ENCODE data around the gene ORMDL2. TPM values are rescaled to one million over a fixed set of nuclear protein-coding genes. Genes with fewer than 3 reads are reported as not detected.

Gene ORMDL2
- total and polyA plus RNA-seq, 10 of the 15 experiments (the other 5 are each of a cell fraction or from before 2014, with no cell fraction given): 15.0 to 135 (median 33.9) TPM

DNA sequence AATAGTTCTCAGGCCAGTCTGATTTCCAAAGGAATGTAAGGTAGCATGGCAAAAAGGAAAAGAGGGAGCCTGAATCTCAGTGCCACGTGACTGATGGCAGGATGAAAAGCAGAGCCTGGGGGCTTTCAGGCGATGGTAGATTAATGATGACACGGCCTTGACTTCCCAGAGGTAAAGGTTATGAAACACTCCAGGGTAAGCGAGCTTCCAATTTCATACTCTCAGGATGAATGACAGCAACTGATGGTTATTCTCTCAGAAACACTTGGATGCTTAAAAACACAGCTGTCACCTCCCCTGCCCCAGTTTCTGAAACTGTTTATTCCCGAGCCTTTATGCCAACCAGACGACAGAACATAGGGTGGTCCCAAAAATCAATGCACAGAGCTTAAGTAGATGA is 46.1 kb upstream of the ORMDL2 start (continued):
- TF ChIP-seq CBX3 (IDR thresholded peaks at IDR 0.05; ENCODE audit: borderline replicate concordance, low read depth) (no peak), PAX8 (IDR thresholded peaks at IDR 0.05) (no peak)

DNA sequence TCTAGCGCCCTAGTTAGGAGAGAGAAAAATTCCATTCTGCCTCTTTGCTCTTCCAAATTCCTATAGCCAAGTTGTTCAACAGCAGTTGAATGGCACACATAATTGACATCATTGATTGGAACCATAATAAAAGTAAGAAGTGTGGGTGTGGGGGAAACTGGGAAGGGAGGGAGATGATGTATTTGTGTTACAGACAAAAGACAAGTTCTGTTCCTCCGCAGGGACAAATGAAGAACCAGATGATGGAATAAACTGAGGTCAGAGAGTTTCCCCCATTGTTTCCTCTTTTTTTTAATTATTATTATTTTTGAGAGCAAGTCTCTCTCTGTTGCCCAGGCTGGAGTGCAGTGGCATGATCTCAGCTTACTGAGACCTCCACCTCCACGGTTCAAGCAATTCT is 40.0 kb upstream of the ORMDL2 start:
- no peak overlapping the region for H3K27ac ChIP-seq (ENCODE audit: control insufficient read depth, insufficient read depth)
- DNase-seq (ENCODE audit: low read depth, low spot score): no peak
- WGBS (ENCODE audit: insufficient coverage, insufficient replicate concordance, low lambda C conversion rate, missing lambda C conversion rate): 100% methylated on average over 3 of the region's 3 CpGs
- H3K36me3 ChIP-seq (ENCODE audit: control insufficient read depth in 2 of 2, insufficient read depth in 2 of 2, low read length in 1 of 2): peaks cover 3 to 32% of the 10 kb centered on the region in 2 experiments
- H3K4me1 ChIP-seq (ENCODE audit: control insufficient read depth, insufficient read depth, low read length): peaks cover 5% of the 10 kb centered on the region; the same call in 1 of the 2 replicates
- H2AFZ ChIP-seq (ENCODE audit: control insufficient read depth, low read depth, low read length): no peak overlapping the region
- CTCF ChIA-PET: no interaction called here
- in situ Hi-C loops (cut with MboI): no loop called here
- SMC1A ChIA-PET (ENCODE audit: uncharacterized antibody, unreplicated experiment): no interaction called here
- no peak overlapping the region for H3K4me3 ChIP-seq
- H3K9ac ChIP-seq (ENCODE audit: control insufficient read depth, insufficient read depth, low read length): no peak overlapping the region
- no peaks in the 10 kb centered on the region for H3K27me3 ChIP-seq (replicated peaks in 1 of 2; ENCODE audit: control insufficient read depth in 2 of 2, insufficient read depth in 2 of 2, low read length in 1 of 2)
- no peaks in the 10 kb centered on the region for H3K9me3 ChIP-seq (replicated peaks; ENCODE audit: control insufficient read depth, insufficient read depth, low read length)
- no TSS peak for BruUV-seq (replicated peaks)
- no peak for FAIRE-seq
- H3K4me2 ChIP-seq (ENCODE audit: control insufficient read depth, insufficient read depth): no peak overlapping the region
- no peaks in the 10 kb centered on the region; the same call in 1 of the 2 replicates for H3K79me2 ChIP-seq (ENCODE audit: control insufficient read depth, insufficient read depth, low read length)
- no peaks in the 10 kb centered on the region for H4K20me1 ChIP-seq (ENCODE audit: control insufficient read depth, insufficient read depth)
- ATAC-seq: no peak
- POLR2A ChIA-PET: no interaction called here
- RAD21 ChIA-PET (ENCODE audit: unreplicated experiment): no interaction called here
- intact Hi-C loops (cut with micrococcal nuclease; ENCODE audit: unreplicated experiment): no loop called here
- TF ChIP-seq POLR2A (IDR thresholded peaks at IDR 0.05; ENCODE audit: low read depth, low read length) (no peak), WRNIP1 (IDR thresholded peaks at IDR 0.05; ENCODE audit: borderline replicate concordance, low read depth, low read length) (no peak), SIN3A (IDR thresholded peaks at IDR 0.05; ENCODE audit: low read depth, low read length) (no peak), BRCA1 (IDR thresholded peaks at IDR 0.05; ENCODE audit: low read depth, low read length) (no peak), IRF4 (IDR thresholded peaks at IDR 0.05; ENCODE audit: low read depth, low read length) (no peak), BMI1 (IDR thresholded peaks at IDR 0.05; ENCODE audit: borderline replicate concordance) (no peak), FOXM1 (IDR thresholded peaks at IDR 0.05; ENCODE audit: low read depth, low read length) (no peak), TCF7 (IDR thresholded peaks at IDR 0.05; ENCODE audit: borderline replicate concordance) (no peak), SREBF2 (IDR thresholded peaks at IDR 0.05; ENCODE audit: low read length) (no peak)
- TF ChIP-seq, protein P1, sequence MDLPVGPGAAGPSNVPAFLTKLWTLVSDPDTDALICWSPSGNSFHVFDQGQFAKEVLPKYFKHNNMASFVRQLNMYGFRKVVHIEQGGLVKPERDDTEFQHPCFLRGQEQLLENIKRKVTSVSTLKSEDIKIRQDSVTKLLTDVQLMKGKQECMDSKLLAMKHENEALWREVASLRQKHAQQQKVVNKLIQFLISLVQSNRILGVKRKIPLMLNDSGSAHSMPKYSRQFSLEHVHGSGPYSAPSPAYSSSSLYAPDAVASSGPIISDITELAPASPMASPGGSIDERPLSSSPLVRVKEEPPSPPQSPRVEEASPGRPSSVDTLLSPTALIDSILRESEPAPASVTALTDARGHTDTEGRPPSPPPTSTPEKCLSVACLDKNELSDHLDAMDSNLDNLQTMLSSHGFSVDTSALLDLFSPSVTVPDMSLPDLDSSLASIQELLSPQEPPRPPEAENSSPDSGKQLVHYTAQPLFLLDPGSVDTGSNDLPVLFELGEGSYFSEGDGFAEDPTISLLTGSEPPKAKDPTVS (IDR thresholded peaks at IDR 0.05; ENCODE audit: low read depth, low read length): no peak
- TF ChIP-seq, protein P2, sequence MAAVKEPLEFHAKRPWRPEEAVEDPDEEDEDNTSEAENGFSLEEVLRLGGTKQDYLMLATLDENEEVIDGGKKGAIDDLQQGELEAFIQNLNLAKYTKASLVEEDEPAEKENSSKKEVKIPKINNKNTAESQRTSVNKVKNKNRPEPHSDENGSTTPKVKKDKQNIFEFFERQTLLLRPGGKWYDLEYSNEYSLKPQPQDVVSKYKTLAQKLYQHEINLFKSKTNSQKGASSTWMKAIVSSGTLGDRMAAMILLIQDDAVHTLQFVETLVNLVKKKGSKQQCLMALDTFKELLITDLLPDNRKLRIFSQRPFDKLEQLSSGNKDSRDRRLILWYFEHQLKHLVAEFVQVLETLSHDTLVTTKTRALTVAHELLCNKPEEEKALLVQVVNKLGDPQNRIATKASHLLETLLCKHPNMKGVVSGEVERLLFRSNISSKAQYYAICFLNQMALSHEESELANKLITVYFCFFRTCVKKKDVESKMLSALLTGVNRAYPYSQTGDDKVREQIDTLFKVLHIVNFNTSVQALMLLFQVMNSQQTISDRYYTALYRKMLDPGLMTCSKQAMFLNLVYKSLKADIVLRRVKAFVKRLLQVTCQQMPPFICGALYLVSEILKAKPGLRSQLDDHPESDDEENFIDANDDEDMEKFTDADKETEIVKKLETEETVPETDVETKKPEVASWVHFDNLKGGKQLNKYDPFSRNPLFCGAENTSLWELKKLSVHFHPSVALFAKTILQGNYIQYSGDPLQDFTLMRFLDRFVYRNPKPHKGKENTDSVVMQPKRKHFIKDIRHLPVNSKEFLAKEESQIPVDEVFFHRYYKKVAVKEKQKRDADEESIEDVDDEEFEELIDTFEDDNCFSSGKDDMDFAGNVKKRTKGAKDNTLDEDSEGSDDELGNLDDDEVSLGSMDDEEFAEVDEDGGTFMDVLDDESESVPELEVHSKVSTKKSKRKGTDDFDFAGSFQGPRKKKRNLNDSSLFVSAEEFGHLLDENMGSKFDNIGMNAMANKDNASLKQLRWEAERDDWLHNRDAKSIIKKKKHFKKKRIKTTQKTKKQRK (IDR thresholded peaks at IDR 0.05; ENCODE audit: low read depth, low read length): no peak
- TF ChIP-seq, protein P3, sequence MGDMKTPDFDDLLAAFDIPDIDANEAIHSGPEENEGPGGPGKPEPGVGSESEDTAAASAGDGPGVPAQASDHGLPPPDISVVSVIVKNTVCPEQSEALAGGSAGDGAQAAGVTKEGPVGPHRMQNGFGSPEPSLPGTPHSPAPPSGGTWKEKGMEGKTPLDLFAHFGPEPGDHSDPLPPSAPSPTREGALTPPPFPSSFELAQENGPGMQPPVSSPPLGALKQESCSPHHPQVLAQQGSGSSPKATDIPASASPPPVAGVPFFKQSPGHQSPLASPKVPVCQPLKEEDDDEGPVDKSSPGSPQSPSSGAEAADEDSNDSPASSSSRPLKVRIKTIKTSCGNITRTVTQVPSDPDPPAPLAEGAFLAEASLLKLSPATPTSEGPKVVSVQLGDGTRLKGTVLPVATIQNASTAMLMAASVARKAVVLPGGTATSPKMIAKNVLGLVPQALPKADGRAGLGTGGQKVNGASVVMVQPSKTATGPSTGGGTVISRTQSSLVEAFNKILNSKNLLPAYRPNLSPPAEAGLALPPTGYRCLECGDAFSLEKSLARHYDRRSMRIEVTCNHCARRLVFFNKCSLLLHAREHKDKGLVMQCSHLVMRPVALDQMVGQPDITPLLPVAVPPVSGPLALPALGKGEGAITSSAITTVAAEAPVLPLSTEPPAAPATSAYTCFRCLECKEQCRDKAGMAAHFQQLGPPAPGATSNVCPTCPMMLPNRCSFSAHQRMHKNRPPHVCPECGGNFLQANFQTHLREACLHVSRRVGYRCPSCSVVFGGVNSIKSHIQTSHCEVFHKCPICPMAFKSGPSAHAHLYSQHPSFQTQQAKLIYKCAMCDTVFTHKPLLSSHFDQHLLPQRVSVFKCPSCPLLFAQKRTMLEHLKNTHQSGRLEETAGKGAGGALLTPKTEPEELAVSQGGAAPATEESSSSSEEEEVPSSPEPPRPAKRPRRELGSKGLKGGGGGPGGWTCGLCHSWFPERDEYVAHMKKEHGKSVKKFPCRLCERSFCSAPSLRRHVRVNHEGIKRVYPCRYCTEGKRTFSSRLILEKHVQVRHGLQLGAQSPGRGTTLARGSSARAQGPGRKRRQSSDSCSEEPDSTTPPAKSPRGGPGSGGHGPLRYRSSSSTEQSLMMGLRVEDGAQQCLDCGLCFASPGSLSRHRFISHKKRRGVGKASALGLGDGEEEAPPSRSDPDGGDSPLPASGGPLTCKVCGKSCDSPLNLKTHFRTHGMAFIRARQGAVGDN (IDR thresholded peaks at IDR 0.05): no peak
- TF ChIP-seq, protein P4, sequence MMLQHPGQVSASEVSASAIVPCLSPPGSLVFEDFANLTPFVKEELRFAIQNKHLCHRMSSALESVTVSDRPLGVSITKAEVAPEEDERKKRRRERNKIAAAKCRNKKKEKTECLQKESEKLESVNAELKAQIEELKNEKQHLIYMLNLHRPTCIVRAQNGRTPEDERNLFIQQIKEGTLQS (IDR thresholded peaks at IDR 0.05; ENCODE audit: borderline replicate concordance, extremely low read depth, low read depth, low read length): no peak

All from GM12878 (cell line).